Measurements from ENCODE around the gene NFYC.
"Not testable (repeated sequence)": the region's sequence is repeated elsewhere in the genome, so short reads cannot be mapped to it uniquely, and the experiment has no call there.

DNA sequence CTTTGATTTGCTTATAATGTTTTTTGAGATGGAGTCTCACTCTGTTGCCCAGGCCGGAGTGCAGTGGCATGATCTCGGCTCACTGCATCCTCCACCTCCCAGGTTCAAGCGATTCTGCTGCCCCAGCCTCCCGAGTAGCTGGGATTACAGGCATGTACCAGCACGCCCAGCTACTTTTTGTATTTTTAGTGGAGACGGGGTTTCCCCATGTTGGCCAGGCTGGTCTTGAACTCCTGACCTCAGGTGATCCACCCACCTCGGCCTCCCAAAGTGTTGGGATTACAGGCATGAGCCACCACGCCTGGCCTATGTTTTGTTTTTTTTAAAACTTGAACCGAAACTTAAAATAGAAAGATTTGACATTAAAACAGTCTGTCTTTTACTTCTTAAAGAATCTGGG, 11.3 kb downstream of the NFYC start:
- TF ChIP-seq, protein P1, sequence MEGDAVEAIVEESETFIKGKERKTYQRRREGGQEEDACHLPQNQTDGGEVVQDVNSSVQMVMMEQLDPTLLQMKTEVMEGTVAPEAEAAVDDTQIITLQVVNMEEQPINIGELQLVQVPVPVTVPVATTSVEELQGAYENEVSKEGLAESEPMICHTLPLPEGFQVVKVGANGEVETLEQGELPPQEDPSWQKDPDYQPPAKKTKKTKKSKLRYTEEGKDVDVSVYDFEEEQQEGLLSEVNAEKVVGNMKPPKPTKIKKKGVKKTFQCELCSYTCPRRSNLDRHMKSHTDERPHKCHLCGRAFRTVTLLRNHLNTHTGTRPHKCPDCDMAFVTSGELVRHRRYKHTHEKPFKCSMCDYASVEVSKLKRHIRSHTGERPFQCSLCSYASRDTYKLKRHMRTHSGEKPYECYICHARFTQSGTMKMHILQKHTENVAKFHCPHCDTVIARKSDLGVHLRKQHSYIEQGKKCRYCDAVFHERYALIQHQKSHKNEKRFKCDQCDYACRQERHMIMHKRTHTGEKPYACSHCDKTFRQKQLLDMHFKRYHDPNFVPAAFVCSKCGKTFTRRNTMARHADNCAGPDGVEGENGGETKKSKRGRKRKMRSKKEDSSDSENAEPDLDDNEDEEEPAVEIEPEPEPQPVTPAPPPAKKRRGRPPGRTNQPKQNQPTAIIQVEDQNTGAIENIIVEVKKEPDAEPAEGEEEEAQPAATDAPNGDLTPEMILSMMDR (IDR thresholded peaks at IDR 0.05; ENCODE audit: borderline replicate concordance, extremely low read depth, low read length, poor library complexity, severe bottlenecking) = not testable (repeated sequence)
- TF ChIP-seq EZH2 (IDR thresholded peaks at IDR 0.05; ENCODE audit: borderline replicate concordance, low read depth, low read length, severe bottlenecking) = not testable (repeated sequence)

Data from DND-41 (cell line).